Panc1 (cell line): ENCODE results near the gene RNGTT. TPM values are rescaled to one million over a fixed set of nuclear protein-coding genes. Genes with fewer than 3 reads are reported as not detected.

Source experiments
- ATAC-seq: fragments of 200-7000 bp; cut with Tn5 transposase; 2 replicates; pipeline ENCODE4 v1.9.1; 2020; ENCODE audit warnings: mild to moderate bottlenecking, moderate library complexity
- BruUV-seq: library from RNA; stranded (reverse); fragments of 400-500 nt; replicated peaks from 2 replicates; lab custom pipeline; 2021; lab: Mats Ljungman, UMichigan
- CTCF ChIA-PET: fragments of 300-600 bp; sonication (Branson Sonifier 250); formaldehyde crosslinking; loops from one replicate; lab custom pipeline; 2022; ENCODE audit warnings: antibody characterized with exemption; lab: Charles Lee
- POLR2A ChIA-PET: fragments of 300-600 bp; sonication (Branson Sonifier 250); formaldehyde crosslinking; loops from one replicate; lab custom pipeline; 2022; ENCODE audit warnings: antibody characterized with exemption; lab: Charles Lee
- DNase-seq: peaks from one replicate; pipeline ENCODE4 v3.0.0-alpha.2; 2010; ENCODE audit warnings: low read depth, low spot score
- H3K27ac ChIP-seq: 2 replicates; pipeline ENCODE4 v1.5.1; 2011; ENCODE audit warnings: mild to moderate bottlenecking, low read length, inconsistent platforms
- H3K27me3 ChIP-seq: fragments of 200-500 bp; sonication (Bioruptor generic); 2 replicates; pipeline ENCODE4 v1.6.0; 2014; ENCODE audit warnings: low read length, inconsistent platforms; ENCODE audit not compliant: control insufficient read depth, insufficient read depth
- H3K36me3 ChIP-seq: fragments of 200-500 bp; sonication (Bioruptor generic); 2 replicates; pipeline ENCODE4 v1.5.1; 2014; ENCODE audit warnings: inconsistent platforms, mild to moderate bottlenecking, low read length, moderate library complexity; ENCODE audit not compliant: control insufficient read depth, insufficient read depth
- H3K4me1 ChIP-seq: 2 replicates; pipeline ENCODE4 v1.5.1; 2011; ENCODE audit warnings: inconsistent platforms, mild to moderate bottlenecking, low read length, moderate library complexity; ENCODE audit not compliant: control insufficient read depth, insufficient read depth
- H3K4me3 ChIP-seq, 2 experiments: 2 replicates each; pipeline ENCODE4 v1.5.1; 2011 to 2012; ENCODE audit warnings: low read depth in 2 of 2, low read length in 2 of 2, mild to moderate bottlenecking in 2 of 2, inconsistent platforms in 1 of 2, moderate library complexity in 1 of 2
- H3K9me3 ChIP-seq: fragments of 200-500 bp; sonication (Bioruptor generic); 2 replicates; pipeline ENCODE4 v1.5.1; 2014; ENCODE audit warnings: low read depth, mild to moderate bottlenecking, inconsistent platforms, low read length, moderate library complexity; ENCODE audit not compliant: control insufficient read depth, insufficient read depth
- CTCF ChIP-seq: fragments of 450-650 bp; IDR thresholded peaks from 2 replicates; pipeline ENCODE4 v1.5.1; 2017; ENCODE audit warnings: mild to moderate bottlenecking
- POLR2AphosphoS5 ChIP-seq: IDR thresholded peaks from 2 replicates; pipeline ENCODE4 v1.6.1; 2012; ENCODE audit warnings: mild to moderate bottlenecking, low read depth, low read length, moderate library complexity
- REST ChIP-seq, 2 experiments: IDR thresholded peaks; 2 replicates each; pipeline ENCODE4 v1.6.1; 2011 to 2012; ENCODE audit warnings: low read depth in 2 of 2, control low read depth in 1 of 2, low read length in 1 of 2, mild to moderate bottlenecking in 1 of 2, moderate library complexity in 1 of 2; ENCODE audit not compliant: insufficient read depth in 1 of 2
- SIN3A ChIP-seq: IDR thresholded peaks from 2 replicates; pipeline ENCODE4 v1.6.1; 2012; ENCODE audit warnings: low read depth, mild to moderate bottlenecking, low read length, moderate library complexity, borderline replicate concordance; ENCODE audit not compliant: insufficient read depth
- TCF7L2 ChIP-seq: IDR thresholded peaks from 2 replicates; pipeline ENCODE4 v1.6.1; 2011; ENCODE audit warnings: mild to moderate bottlenecking, low read depth, low read length, inconsistent platforms
- in situ Hi-C: cut with HindIII; loops from 2 replicates; pipeline ENCODE4 v1.10.0; 2016; ENCODE audit warnings: low sequenced_read_pairs, low pct_unique_long_range_greater_than_20kb
- intact Hi-C: fragments of 100-400 bp; cut with micrococcal nuclease; formaldehyde crosslinking; loops from one replicate; pipeline ENCODE4 v1.10.0; 2022; ENCODE audit not compliant: unreplicated experiment
- total RNA-seq: library from RNA; stranded (reverse); gene quantifications from one replicate; pipeline ENCODE4 v1.2.1, GENCODE V29; 2021; ENCODE audit not compliant: unreplicated experiment

Gene RNGTT
- total RNA-seq, 1 experiment from 2014 or later: 21.2 TPM

- peaks cover 3% of the 10 kb centered on the region; the same call in 1 of the 2 replicates for H3K9me3 ChIP-seq
- no peaks in the 10 kb centered on the region; the same call in 1 of the 2 replicates for H3K4me1 ChIP-seq
- H3K27me3 ChIP-seq: no peaks in the 10 kb centered on the region
- POLR2A ChIA-PET: no interaction called here
- in situ Hi-C loops (no loop called here), intact Hi-C loops (no loop called here)
- ATAC-seq: no peak
- 0 out of 2 replicates have a peak, but pooled peaks cover 2% of the 10 kb centered on the region for H3K36me3 ChIP-seq
- H3K27ac ChIP-seq: no peak overlapping the region
- BruUV-seq: no TSS peak
- CTCF ChIA-PET: no interaction called here
- DNase-seq: no peak
- no peak overlapping the region for H3K4me3 ChIP-seq
- TF ChIP-seq TCF7L2: no peak
- no peak for TF ChIP-seq SIN3A
- TF ChIP-seq CTCF: no peak
- no peak for TF ChIP-seq POLR2AphosphoS5
- no peak for TF ChIP-seq REST (IDR thresholded peaks at IDR 0.05; ENCODE audit: insufficient read depth in 1 of 2, low read depth in 2 of 2, low read length in 1 of 2)
Measured at GRCh38 chr6:88882536-88882935, 80.9 kb downstream of the RNGTT start.

GRCh38 chr6:88881451-88881850 is 82.0 kb downstream of the RNGTT start:
- no TSS peak for BruUV-seq
- Histone ChIP-seq H3K36me3 (0 out of 2 replicates have a peak, but pooled peaks cover 2% of the 10 kb centered on the region), H3K27me3 (no peaks in the 10 kb centered on the region), H3K9me3 (peaks cover 3% of the 10 kb centered on the region; the same call in 1 of the 2 replicates), H3K27ac (no peak overlapping the region), H3K4me3 (no peak overlapping the region), H3K4me1 (no peaks in the 10 kb centered on the region; the same call in 1 of the 2 replicates)
- DNase-seq: no peak
- POLR2A ChIA-PET: no interaction called here
- in situ Hi-C loops: no loop called here
- no peak for ATAC-seq
- TF ChIP-seq TCF7L2 (no peak), SIN3A (no peak), REST (IDR thresholded peaks at IDR 0.05; ENCODE audit: insufficient read depth in 1 of 2, low read depth in 2 of 2, low read length in 1 of 2) (no peak), CTCF (no peak), POLR2AphosphoS5 (no peak)
- intact Hi-C loops: no loop called here
- CTCF ChIA-PET: no interaction called here
